Stimulated activated CD4-positive, alpha-beta T cell treated with anti-CD3 and anti-CD28 coated beads, Interleukin-12 subunit alpha, Interleukin-12 subunit beta, amount 100 ng/mL, for 4 hours (primary cell): Measurements from ENCODE around the gene TMSB15B.
"Not testable (repeated sequence)": the region's sequence is repeated elsewhere in the genome, so short reads cannot be mapped to it uniquely, and the experiment has no call there.

ENCODE experiments used
- DNase-seq: peaks from one replicate; pipeline ENCODE4 v3.0.0-alpha.2; 2020

TMSB15B gene

DNA sequence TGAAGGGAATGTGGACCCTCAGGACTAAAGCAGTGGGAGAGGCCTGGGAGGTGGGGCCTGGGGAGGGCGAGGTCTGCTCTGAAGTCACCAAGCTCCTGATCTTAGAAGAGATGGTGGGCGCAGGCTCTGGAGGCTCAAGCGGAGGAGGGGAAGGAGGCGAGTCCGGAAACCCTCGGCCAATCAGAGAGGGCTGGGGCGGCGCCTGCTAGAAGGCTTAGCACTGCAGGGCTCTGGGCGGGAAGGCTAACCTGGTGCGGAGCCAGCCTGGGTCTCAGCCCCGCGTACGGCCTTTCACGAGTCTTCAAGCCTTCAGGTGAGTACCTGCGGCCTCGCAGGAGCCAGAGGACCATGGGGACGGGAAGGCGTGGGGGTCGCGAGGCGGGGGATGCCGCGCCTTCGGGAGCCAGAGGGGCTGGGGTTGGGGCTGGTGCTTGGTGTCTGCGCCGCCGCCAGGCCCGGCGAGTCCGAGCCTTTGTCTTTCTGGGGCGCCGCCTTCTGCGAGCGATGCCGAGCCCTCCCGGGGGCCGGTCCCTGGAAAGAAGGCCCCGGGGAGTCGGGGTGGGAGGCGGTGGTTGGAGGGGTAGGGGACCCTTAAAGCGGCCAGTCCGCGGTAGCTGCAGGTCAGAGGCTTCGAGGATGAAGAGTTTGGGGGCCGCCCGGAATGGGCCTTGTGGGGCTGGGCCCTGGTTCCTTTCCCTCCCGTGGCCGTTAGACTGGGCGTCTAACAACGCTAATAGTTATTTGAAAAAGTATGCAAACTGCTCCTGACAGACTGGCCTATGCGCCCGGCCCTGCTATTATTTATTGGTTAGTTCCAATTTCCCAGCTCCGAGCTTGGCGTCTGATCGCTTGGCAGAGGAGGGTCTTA, at the start of gene TMSB15B:
TMSB15B (plus strand) TSS at position 217 of the 868 bp plus-strand sequence.
- DNase-seq = not testable (repeated sequence)

- DNase-seq = no peak
Measured at GRCh38 chrX:103913356-103914020, 48.9 kb upstream of the TMSB15B start.

DNA sequence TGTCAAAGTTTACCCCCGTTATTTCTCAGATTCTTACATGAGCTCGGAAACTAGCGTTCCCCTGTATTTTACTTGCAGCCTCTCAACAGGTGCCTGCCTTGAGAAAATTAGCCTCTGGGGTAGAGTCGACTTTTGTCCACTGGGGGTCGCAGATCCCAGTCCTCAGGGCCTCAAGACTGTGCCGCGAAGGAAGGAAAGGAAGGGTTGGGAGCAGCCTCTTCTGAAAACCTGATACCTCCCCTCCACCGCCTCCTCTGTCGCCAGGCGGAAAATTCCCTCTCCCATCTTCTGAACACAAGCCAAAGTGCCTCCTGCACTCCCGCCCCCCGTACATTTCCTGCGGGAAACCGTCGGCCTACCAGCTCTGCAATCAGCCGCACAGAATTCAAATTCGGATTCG, 44.4 kb upstream of the TMSB15B start:
- DNase-seq = peak; percentile 28

DNA sequence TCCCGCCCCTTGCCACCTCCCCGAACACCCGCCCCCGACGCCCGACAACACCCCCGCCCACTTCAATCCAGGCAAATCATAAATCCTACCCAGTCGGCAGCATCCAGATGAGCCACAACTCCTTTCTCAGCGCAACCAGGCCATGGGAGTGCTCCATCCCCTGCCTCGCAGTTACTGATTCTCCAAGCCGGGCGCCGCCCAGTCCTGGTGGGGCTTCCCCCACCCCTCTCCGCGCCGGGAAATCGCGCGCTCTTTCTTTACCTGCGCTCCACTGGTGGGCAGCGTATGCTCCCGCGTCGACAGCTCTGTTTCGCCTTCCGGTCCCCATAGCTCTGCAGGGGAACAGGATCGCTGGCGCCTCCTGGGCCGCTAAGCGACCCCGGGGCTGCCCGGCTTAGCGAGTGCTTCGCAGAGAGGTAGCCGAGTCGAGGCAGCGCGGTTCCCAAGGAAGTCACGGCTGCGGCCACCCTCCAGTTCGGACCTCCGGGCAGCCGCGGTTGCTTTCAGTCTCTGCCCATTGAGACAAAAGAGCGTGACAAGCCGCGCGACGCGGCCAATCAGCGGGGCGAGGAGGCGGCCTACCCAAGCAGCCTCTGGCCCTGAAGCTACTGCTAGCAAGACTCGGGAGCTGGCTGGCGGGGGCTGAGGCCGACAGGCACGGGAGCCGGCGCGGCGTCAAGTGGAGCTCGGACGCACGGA, 43.7 kb upstream of the TMSB15B start:
- DNase-seq = peak; percentile 47

GRCh38 chrX:103919270-103919637, 43.2 kb upstream of the TMSB15B start:
- DNase-seq = no peak

DNA sequence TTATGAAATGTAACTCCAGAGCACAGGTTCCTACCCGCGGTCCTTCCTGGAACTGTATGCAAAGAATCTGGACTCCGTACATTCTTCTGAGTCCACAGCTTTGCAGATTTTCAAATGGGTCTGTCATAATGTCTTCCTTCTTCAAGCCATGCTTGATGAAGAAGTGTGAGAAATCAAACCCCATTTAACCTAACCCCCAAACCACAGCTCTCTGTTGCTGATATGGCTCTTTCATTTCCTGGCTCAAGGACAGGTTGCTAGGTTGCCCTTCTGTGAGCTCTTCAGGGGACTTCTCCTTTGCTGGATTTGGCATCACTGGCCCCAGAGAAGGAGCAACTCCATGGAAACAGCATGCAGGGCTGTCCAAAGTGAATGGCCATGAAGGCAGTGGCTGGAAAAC, 41.9 kb upstream of the TMSB15B start:
- not testable (repeated sequence) for DNase-seq

DNA sequence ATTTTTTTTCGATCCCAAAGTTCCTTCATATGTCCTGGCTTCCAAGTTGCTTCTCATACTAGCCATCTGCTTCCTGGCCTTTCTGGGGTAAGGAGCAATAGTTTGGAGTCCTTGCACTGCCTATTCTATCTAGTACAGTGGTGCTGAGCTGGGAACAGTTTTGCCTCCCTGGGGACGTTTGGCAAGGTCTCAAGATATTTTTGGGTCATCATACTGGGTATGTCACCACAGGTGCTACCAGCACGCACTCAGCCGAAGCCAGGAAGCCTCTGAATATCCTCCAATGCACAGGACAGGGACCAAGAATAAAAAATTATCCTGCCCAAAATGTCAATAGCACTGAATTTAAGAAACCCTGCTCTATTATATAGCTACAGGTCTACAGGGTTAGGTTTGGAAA, 35.4 kb upstream of the TMSB15B start:
- no peak for DNase-seq

- no peak for DNase-seq
Measured at GRCh38 chrX:103927633-103928032, 34.8 kb upstream of the TMSB15B start.

- DNase-seq = no peak
Measured at GRCh38 chrX:103932133-103932532, 30.3 kb upstream of the TMSB15B start.

- DNase-seq = not testable (repeated sequence)
Measured at GRCh38 chrX:103940257-103940656, 22.2 kb upstream of the TMSB15B start.

DNA sequence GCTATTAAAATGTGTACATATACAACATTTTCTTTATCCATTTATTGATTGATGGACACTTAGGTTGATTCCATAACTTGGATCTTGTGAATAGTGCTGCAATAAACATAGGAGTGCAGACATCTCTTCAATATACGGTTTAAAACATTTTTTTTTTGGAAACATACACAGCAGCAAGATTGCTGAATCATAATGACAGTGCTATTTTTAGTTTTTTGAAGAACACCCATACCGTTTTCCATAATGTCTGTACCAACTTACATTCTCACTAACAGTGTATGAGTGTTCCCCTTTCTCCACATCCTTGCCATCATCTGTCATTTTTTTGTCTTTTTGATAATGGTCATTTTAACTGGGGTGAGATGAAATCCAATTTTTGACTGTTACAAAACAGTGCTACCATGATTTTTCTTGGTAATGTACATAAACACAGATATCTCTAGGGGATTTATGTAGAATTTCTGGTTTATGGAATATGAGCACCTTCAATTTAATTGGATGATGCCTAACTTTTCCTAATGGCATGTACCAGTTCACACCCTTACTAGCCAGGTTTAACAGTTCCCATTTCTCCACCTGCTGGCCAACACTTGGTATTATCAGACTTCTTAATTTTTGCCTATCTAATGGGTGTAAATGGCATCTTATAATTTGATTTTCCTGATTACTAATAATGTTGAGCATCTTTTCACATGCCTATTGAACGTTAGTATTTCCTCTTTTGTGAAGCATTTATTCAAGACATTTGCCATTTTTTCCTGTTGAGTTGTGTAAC, 21.0 kb upstream of the TMSB15B start:
- no peak for DNase-seq

DNA sequence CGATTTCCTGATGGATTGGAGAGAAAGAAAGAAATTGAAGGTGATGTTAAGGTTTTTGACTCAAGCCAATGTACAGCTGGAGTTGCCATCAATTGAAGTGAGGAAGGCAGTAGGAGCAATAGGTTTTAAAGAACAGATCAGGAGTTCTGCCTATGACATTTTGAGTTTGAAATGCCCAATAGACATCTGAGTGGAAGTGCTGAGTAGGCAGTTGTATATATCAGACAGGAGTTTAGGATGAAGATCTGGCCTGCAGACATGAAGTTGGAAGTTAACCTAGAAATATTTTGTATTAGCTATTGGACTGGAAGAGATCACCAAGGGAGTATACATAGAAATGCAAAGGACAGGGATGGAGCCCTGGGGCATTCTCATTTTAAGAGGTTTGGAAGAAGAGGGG, 12.9 kb upstream of the TMSB15B start:
- DNase-seq = no peak

DNA sequence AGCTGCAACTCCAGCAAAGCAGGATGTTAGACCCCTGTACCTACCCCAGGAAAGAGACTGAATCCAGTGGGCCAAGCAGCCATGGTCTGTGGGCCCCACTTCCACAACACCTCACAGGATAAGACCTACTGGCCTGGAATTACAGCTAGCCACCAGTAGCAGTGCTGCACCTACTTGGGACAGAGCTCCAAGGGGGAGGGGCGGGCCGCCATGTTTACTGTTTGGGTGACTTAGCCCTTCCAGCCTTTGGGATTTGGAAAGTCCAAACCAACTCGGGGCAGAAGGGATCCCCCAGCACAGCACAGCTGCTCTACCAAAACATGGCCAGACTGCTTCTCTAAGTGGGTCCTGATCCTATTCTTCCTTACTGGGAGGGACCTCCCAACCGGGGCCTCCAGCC, 9.1 kb upstream of the TMSB15B start:
- no peak for DNase-seq

DNA sequence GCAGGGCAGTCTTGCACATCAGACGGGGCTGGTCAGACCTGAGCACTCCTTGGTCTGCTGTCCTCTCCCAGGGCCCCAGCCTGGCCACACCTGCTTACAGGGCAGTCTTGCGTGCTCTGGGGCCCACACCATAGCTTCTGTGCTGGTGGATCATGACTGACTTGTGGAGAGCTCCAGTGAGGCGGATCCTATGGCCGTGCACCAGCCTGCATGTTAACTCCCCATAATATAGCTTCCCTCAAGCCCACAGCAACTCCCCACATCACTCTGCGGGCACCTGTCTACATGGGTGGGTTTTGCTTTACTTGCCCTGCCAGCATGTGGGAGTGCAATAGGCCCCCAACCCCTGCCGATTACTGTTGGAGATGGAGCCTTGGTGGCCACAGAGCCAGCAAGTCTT, 8.2 kb upstream of the TMSB15B start:
- no peak for DNase-seq

DNA sequence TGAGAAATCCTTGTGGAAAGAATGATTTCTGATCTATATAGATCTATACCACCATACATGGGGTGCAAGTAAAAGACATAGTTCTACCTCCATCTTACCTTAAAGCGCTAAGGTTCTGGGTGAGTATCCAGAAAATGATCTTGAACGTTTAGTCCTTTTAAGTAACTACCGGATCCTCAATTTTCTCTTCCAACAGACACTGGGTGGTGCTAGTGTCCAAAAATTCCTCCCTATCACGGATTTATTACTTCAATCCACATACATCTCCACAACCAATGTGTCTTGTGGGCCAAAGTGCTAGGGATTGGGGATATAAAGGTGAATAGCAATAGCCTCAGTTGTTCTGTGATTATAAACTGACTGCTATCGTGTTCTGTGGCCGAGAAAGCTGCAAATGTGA, 1.8 kb upstream of the TMSB15B start:
- DNase-seq = not testable (repeated sequence)

- not testable (repeated sequence) for DNase-seq
Measured at GRCh38 chrX:103983508-103983907, 21.1 kb downstream of the TMSB15B start.

GRCh38 chrX:103999234-103999633, 36.8 kb downstream of the TMSB15B start:
- DNase-seq = no peak

DNA sequence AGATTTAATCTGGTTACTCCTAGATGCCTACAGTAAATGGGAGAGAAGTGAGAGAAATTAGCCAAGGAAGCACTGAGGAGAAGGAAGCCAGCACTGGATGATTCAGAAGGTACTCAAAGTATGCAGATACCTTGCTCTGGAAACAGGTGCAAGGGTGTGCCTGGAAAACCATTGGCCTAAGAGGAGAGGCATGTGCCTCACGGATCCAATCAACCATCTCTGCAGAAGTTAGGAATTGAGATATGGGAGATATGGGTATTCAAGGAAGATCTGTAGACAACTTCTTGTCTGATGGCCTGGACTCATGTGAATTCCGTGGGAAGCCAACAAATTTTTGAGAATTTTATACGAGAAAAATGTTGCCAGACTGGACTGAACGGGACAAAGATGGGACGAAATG, 46.4 kb downstream of the TMSB15B start:
- no peak for DNase-seq

- DNase-seq = no peak
Measured at GRCh38 chrX:104013158-104013557, 50.7 kb downstream of the TMSB15B start.

DNA sequence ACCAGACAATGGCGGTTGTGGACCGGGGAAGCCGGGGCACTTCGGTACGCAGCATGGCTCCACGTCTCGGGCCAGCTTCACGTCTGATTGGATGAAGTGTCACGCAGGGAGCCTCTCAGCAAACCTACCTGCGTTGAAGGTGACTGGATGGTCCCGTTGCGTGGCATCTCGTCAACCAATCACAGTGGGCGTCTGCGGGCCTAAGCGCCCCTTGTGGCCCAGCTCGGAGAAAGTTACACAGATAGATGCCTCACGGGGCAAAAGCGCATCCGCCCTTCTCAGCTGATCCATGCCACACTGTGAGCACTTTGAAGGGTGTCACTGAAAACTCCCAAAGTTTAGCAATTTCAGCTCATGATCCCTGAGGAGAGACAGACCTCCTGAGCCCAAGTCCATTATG, 51.2 kb downstream of the TMSB15B start, which contains the start of gene H2BW1:
H2BW1 (minus strand) TSS at position 103 of the 400 bp plus-strand sequence. CDS start 132 bp downstream, outside the sequence.
- no peak for DNase-seq

GRCh38 chrX:104015576-104015975, 53.1 kb downstream of the TMSB15B start:
- not testable (repeated sequence) for DNase-seq
